Activated CD4-positive, alpha-beta T cell treated with anti-CD3 and anti-CD28 coated beads, Interleukin-2, amount 50 U/mL, for 16 hours (primary cell): ENCODE results near the gene APEX2.
A peak's percentile ranks its signal among the peaks of the same experiment; 100 is the strongest.
"Not testable (repeated sequence)": the region's sequence is repeated elsewhere in the genome, so short reads cannot be mapped to it uniquely, and the experiment has no call there.

Experiments used
- DNase-seq: peaks from one replicate; pipeline ENCODE4 v3.0.0-alpha.2; 2020

Gene APEX2

DNA sequence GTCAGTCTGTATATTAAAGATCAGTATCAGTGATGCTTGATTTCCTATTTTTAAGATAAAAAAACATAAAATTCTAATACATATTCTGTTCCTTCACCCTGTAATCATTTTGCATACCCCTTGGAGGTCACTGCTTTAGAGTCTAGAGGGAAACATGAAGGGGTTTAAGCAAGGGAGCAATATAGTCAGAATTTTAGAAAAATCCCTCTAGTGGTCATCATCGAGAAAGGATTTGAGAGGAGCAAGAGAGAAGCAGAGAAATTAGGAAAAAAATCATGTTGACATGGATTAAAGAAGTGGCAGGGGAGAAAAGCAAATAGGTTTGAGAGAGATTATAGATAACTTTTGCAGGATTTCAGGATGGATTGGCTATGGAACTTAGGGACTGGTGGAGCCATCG, 11.1 kb downstream of the APEX2 start:
- DNase-seq, result no peak

- DNase-seq, result no peak
Observed at GRCh38 chrX:55014897-55015299, 14.7 kb downstream of the APEX2 start.

GRCh38 chrX:55026143-55026542, 26.0 kb downstream of the APEX2 start:
- no peak for DNase-seq

DNA sequence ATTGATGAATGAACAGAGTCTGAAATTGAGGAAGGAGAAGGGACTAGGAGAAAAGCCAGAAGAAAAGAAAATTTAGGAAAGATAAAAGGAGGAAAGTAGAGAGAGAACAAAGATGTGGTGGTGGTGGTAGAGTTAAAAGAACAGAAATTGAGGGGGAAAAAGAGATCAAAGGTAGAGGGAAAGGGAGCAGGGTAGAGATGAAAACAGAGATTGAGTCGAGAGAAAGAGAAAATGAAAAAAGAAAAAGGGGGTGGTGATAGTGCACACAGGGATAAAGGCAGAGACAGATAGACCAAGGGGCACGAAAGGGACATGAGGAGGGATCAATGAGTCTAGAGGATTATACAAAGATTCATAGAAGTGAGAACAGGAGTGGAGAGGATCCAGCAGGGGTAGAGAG, 26.7 kb downstream of the APEX2 start:
- DNase-seq, result no peak

DNA sequence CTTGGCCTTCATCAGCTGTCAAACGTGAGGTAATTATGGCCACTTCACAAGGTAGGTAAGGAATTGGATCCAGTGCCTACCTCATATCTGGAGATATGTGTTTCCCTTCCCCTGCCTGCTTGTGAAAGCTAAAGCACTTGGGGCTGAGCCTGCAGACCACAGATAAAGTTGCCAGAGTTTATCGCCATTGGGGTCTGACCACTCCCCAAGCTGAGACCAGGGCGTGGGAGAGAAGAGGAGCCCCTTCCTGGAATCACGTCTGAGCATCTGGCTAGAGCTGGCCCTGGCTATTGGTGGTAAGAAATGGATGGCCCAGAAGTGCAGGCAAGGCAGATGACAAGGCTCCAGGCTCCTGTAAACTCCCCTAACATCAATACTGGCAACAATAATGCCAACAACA, 27.9 kb downstream of the APEX2 start:
- DNase-seq, result no peak

GRCh38 chrX:55028611-55029010, 28.4 kb downstream of the APEX2 start:
- no peak for DNase-seq

GRCh38 chrX:55029291-55029690, 29.1 kb downstream of the APEX2 start:
- no peak for DNase-seq

DNA sequence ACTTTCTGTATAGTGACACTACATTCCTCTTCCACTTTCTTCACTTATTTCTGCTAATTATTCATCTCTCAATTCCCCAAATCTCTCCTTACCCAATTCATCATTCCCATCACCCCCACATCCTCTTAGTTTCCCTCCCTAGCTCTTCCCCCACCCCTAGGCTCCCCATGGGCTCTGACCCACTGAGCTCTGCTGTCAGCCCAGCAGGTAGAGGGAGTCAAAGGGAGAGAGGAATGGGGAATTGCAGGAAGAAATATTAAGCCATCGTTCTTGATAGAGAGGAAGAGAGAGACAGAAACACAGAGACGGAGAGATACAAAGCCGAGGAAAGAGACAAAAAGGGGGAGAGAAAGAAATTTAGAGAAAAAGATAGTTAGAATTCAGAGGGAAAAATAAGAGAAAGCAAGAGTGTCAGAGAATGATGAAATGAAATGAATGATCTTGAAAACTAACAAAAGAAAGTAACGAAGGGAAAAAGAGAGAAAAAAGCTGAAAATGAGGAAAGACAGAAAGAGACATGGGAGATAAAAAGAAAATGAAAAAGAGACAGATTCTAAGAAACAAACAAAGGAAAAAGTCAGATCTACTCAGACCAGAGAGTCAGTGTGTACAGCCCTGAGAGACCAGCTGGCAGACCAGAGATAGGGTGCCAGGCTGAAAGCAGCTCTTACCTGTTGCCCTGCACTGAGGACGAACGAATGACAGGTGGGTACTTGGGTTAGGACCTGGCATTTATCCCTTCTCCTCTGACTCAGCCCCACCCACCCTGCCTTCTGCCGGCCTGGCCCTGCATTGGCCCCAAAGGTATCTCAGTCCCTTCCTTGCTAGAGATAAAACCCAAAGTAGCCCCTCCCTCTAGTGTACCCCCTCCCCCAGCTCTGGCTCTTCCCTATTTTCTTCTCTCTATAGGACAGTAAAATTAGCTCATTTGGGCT, 30.4 kb downstream of the APEX2 start, which contains the start of gene ALAS2:
Gene ALAS2, minus strand, starts transcription at position 707 of the 935 bp plus-strand sequence. CDS start 4,977 bp downstream, outside the sequence.
- no peak for DNase-seq

GRCh38 chrX:55033429-55033828, 33.3 kb downstream of the APEX2 start:
- DNase-seq, result no peak

- DNase-seq, result no peak
Observed at GRCh38 chrX:55039471-55039870, 39.3 kb downstream of the APEX2 start.

- no peak for DNase-seq
Observed at GRCh38 chrX:55041514-55041913, 41.4 kb downstream of the APEX2 start.

DNA sequence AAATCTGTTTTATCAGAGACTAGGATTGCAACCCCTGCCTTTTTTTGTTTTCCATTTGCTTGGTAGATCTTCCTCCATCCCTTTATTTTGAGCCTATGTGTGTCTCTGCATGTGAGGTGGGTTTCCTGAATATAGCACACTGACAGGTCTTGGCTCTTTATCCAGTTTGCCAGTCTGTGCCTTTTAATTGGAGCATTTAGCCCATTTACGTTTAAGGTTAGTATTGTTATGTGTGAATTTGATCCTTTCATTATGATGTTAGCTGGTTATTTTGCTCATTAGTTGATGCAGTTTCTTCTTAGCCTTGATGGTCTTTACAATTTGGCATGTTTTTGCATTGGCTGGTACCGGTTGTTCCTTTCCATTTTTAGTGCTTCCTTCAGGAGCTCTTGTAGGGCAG, 50.4 kb downstream of the APEX2 start:
- not testable (repeated sequence) for DNase-seq

DNA sequence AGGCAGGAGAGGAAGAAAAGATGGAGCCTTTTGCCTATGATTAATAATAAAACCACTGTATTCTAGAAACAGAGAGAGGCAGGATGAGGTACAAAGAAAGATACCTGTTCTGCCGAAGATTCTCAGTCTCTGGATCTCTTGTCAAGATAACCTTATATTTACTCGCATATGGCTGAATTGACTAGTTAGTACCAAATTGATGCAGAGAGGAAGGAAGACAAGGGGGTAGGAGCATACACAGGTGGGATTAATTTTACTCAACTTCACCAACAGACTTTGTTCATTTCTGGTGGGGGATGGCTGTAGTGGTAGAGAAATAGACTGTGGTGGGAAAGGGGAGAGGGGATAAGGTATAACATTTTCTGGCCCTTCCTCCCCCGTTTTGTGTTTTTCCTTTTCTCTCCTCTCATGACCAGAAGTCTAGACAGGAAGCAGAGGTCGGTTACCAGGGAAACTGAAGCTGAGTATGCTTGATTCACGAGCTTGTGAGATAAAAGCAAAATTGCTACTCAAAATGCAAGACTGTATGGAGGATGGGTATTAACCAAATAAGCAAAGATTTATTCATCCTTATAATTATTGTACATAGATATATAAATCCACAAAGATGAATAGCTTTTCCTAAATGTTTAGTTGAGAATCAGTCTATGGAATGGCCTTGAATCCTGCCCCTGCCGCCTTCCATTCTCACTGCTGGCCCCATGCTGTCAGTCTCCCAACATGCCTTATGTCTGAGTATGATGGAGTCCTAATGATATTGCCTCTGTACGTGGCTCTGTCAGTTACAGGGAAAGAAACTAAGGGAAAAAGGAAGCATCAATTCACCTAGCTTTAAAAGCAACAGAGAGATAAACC, 56.9 kb downstream of the APEX2 start:
- DNase-seq, result no peak

- DNase-seq, result peak; percentile 52
Observed at GRCh38 chrX:55057675-55058249, 57.6 kb downstream of the APEX2 start.
